ENCODE results near the gene PCCA.

DNA sequence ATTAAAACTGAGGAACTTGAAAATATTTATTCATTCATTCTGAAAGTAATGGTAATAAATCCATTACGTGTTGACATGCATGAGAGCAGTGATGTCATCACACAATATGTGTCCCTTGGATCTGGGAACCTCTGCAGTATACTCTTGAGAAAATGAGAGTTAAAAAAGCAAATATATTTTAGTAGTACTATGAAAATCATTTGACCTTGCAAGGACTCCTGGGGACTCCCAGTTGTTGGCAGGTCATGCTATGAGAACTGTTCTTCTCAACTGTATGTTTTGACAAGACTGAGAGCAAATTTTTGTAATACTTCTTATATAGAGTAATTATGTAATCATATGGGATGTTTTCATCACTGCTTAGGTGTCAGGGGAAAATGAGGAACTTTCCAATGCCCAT, 249.4 kb downstream of the PCCA start:
- TF ChIP-seq POLR2A (IDR thresholded peaks at IDR 0.05), result no peak
- TF ChIP-seq, protein P1, sequence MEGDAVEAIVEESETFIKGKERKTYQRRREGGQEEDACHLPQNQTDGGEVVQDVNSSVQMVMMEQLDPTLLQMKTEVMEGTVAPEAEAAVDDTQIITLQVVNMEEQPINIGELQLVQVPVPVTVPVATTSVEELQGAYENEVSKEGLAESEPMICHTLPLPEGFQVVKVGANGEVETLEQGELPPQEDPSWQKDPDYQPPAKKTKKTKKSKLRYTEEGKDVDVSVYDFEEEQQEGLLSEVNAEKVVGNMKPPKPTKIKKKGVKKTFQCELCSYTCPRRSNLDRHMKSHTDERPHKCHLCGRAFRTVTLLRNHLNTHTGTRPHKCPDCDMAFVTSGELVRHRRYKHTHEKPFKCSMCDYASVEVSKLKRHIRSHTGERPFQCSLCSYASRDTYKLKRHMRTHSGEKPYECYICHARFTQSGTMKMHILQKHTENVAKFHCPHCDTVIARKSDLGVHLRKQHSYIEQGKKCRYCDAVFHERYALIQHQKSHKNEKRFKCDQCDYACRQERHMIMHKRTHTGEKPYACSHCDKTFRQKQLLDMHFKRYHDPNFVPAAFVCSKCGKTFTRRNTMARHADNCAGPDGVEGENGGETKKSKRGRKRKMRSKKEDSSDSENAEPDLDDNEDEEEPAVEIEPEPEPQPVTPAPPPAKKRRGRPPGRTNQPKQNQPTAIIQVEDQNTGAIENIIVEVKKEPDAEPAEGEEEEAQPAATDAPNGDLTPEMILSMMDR (IDR thresholded peaks at IDR 0.05), result no peak

Data from tibial nerve (tissue), 3 donors.